Measurements from ENCODE around the gene SETBP1.

The SETBP1 gene

GRCh38 chr18:44973282-44973681 lies 292.6 kb downstream of the SETBP1 start:
- DNase-seq (ENCODE audit: low spot score): no peak

GRCh38 chr18:44974174-44974573 lies 293.5 kb downstream of the SETBP1 start:
- no peak for DNase-seq (ENCODE audit: low spot score)

- peak; percentile 71 for DNase-seq (ENCODE audit: low spot score)
These were observed 297.2 kb downstream of the SETBP1 start for GRCh38 chr18:44977856-44978255.

GRCh38 chr18:44979748-44980147 lies 299.1 kb downstream of the SETBP1 start:
- DNase-seq (ENCODE audit: low spot score): no peak

- DNase-seq (ENCODE audit: low spot score): no peak
These were observed 300.4 kb downstream of the SETBP1 start for GRCh38 chr18:44981121-44981520.

- no peak for DNase-seq (ENCODE audit: low spot score)
These were observed 306.2 kb downstream of the SETBP1 start for GRCh38 chr18:44986933-44987332.

- DNase-seq (ENCODE audit: low spot score): no peak
These were observed 306.7 kb downstream of the SETBP1 start for GRCh38 chr18:44987371-44987770.

GRCh38 chr18:44988821-44989587 lies 308.3 kb downstream of the SETBP1 start:
- no peak for DNase-seq (ENCODE audit: low spot score)

- DNase-seq (ENCODE audit: low spot score): no peak
These were observed 315.6 kb downstream of the SETBP1 start for GRCh38 chr18:44996261-44996660.

GRCh38 chr18:44997174-44997573 lies 316.5 kb downstream of the SETBP1 start:
- no peak for DNase-seq (ENCODE audit: low spot score)

GRCh38 chr18:44998360-44998759 lies 317.7 kb downstream of the SETBP1 start:
- DNase-seq (ENCODE audit: low spot score): no peak

GRCh38 chr18:45004546-45005080 lies 323.9 kb downstream of the SETBP1 start:
- DNase-seq (ENCODE audit: low spot score): no peak

GRCh38 chr18:45006934-45007333 lies 326.2 kb downstream of the SETBP1 start:
- DNase-seq (ENCODE audit: low spot score): no peak

- no peak for DNase-seq (ENCODE audit: low spot score)
These were observed 326.8 kb downstream of the SETBP1 start for GRCh38 chr18:45007531-45007930.

- no peak for DNase-seq (ENCODE audit: low spot score)
These were observed 328.2 kb downstream of the SETBP1 start for GRCh38 chr18:45008694-45009413.

- DNase-seq (ENCODE audit: low spot score): no peak
These were observed 329.1 kb downstream of the SETBP1 start for GRCh38 chr18:45009756-45010155.

GRCh38 chr18:45012286-45012685 lies 331.6 kb downstream of the SETBP1 start:
- DNase-seq (ENCODE audit: low spot score): no peak

GRCh38 chr18:45014047-45014501 lies 333.4 kb downstream of the SETBP1 start:
- no peak for DNase-seq (ENCODE audit: low spot score)

- no peak for DNase-seq (ENCODE audit: low spot score)
These were observed 335.1 kb downstream of the SETBP1 start for GRCh38 chr18:45015788-45016128.

- DNase-seq (ENCODE audit: low spot score): no peak
These were observed 338.8 kb downstream of the SETBP1 start for GRCh38 chr18:45019469-45019868.

- DNase-seq (ENCODE audit: low spot score): no peak
These were observed 342.8 kb downstream of the SETBP1 start for GRCh38 chr18:45023519-45023918.

- no peak for DNase-seq (ENCODE audit: low spot score)
These were observed 343.8 kb downstream of the SETBP1 start for GRCh38 chr18:45024357-45025088.

GRCh38 chr18:45025089-45025450 lies 344.4 kb downstream of the SETBP1 start:
- DNase-seq (ENCODE audit: low spot score): no peak
